GM18907 (cell line): ENCODE measurements around the gene ALDH2.
"Not testable (repeated sequence)": the region's sequence is repeated elsewhere in the genome, so short reads cannot be mapped to it uniquely, and the experiment has no call there.

Experiments
- ATAC-seq: cut with Tn5 transposase; IDR thresholded peaks from one replicate; pipeline ENCODE4 v1.9.1; 2021; ENCODE audit warnings: mild to moderate bottlenecking, moderate library complexity; ENCODE audit not compliant: unreplicated experiment

Gene ALDH2

DNA sequence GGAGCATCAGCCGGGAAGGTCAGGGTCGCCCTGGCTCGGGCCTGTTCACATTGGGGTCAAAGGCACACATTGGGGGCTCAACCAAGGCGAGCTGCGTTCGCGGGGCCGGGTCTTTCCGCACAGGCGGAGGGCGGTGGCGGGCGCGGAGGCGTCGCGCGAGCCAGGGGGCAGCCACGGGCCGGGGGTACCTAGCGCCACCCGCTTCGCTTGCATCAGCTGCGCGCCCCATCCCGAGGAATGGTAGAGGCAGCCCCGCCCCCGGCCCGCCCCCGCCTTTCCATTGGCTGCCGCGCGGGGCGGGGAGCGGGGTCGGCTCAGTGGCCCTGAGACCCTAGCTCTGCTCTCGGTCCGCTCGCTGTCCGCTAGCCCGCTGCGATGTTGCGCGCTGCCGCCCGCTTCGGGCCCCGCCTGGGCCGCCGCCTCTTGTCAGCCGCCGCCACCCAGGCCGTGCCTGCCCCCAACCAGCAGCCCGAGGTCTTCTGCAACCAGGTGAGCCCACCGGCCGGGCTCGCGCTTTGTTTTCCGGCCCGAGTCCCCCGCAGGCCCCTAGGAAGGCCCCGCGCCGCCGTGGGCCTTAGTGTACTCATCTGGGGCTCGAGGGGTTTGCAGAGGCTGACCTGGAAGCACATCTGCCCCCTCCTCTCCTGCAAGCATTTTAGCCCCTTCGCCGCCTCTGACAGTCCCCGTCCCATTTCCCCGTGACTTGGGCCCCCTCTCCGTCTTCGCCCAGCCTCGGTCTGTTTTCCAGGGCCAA lies at the start of gene ALDH2:
Gene ALDH2, plus strand, starts transcription at position 326 of the 754 bp plus-strand sequence. Its CDS starts 50 bp downstream, at position 376.
- peak; percentile 48 for ATAC-seq

DNA sequence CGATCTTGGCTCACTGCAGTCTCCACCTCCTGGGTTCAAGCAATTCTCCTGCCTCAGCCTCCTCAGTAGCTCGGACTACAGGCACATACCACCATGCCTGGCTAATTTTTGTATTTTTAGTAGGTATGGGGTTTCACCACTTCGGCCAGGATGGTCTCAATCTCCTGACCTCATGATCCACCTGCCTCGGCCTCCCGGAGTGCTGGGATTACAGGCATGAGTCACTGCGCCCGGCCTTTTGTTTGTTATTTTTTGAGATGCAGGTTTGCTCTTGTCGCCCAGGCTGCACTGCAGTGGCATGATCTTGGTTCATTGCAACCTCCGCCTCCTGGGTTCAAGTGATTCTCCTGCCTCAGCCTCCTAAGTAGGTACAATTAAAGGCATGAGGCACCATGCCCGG lies 47.4 kb upstream of the ALDH2 start:
- ATAC-seq = not testable (repeated sequence)

DNA sequence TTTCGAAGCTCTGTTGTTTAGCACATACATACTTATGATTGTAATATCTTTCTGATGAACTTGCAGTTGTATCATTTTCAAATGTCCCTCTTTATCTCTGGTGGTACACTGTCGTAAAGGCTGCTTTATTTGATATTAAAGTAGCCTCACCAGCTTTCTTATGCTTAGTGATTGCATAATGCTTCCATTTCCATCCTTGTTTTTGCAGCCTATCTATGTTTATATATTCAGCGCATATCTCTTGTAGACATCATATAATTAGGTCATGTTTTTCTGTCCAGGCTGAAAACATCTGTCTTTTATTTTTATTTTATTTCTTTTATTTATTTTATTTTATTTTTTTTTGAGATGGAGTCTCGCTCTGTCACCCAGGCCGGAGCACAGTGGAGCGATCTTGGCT lies 46.3 kb upstream of the ALDH2 start:
- ATAC-seq = no peak

DNA sequence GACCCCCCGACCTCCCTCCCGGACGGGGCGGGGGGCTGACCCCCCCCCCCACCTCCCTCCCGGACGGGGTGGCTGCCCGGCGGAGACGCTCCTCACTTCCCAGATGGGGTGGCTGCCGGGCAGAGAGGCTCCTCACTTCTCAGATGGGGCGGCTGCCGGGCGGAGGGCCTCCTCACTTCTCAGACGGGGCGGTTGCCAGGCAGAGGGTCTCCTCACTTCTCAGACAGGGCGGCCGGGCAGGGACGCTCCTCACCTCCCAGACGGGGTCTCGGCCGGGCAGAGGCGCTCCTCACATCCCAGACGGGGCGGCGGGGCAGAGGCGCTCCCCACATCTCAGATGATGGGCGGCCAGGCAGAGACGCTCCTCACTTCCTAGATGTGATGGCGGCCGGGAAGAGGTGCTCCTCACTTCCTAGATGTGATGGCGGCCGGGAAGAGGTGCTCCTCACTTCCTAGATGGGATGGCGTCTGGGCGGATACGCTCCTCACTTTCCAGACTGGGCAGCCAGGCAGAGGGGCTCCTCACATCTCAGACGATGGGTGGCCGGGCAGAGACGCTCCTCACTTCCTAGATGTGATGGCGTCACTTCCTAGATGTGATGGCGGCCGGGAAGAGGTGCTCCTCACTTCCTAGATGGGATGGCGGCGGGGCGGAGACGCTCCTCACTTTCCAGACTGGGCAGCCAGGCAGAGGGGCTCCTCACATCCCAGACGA lies 42.9 kb upstream of the ALDH2 start:
- not testable (repeated sequence) for ATAC-seq

DNA sequence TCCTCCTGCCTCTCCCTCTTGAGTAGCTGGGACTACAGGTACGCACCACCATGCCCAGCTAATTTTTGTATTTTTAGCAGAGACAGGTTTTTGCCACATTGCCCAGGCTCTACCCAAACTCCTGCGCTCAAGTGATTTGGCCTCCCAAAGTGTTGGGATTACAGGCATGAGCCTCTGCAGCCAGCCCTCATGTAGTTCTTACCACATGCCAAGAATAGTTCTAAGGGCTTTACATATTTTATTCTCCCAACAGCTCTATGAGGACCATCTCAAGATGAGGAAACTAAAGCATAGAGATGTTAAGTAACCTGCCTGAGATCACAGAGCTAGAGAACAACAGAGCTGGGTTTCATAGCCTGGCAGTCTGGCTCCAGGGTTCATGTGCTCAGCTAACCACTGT lies 37.9 kb upstream of the ALDH2 start:
- no peak for ATAC-seq

DNA sequence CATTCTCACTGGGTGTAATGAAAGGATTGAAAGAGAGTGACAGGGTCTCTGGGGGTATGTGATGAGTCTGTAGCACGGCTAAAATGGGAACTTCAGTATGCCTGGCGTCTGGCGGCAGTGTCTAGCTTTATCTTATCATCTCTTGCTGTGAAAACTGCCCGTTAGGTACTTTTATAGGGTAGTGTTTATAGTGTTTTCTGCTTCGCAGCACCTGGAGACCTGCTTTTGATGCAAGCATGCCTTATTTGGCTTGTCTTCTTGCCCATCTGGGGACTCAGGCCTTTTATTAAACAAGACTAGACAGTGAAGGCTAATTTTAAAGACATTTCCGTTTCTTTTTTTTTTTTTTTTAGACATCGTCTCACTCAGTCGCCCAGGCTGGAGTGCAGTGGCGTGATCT lies 36.3 kb upstream of the ALDH2 start:
- ATAC-seq = no peak

DNA sequence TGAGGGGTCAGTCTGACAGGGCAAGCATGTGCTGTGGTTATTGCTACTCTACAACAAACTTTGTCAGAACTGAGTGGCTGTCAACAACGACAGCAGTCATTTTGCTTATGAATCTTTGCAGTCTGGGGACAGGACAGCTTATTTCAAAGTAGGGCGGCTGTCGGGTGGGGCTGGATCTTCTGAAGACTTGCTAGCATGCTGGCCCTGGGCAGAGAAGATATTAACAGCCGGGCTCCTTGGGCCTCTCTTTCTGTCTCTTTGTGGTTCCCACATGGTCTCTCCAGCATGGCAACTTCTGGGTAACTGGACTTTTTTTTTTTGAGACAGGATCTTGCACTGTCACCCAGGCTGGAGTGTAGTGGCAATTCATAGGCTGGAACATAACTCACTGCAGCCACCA lies 33.9 kb upstream of the ALDH2 start:
- ATAC-seq = no peak

DNA sequence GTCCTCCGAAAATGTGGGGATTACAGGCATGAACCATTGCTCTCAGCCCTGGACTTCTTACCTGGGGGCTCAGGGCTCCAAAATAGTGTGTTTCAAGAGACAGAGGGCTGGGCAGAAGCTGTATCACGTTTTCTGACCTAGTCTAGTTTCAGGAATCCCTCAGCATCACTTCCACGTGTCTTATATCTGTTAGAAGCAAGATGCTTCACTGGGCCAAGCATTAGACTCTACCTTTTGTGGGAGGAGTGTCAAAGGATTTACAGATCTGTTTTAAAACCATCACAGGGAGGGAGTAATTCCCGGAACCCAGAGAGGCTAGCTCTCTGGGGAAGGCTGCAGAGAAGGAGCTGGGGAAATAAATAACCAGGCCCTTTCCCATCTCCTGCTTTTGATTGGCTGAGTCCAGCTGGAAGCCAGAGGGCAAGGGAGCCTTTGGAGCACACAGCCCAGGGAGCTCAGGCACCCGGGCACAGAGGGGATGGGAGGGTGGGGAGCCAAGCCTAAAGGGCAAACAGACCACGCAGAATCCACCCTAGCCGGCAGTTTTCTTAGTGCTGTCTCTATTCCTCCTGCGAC lies 33.3 kb upstream of the ALDH2 start:
- ATAC-seq = no peak

DNA sequence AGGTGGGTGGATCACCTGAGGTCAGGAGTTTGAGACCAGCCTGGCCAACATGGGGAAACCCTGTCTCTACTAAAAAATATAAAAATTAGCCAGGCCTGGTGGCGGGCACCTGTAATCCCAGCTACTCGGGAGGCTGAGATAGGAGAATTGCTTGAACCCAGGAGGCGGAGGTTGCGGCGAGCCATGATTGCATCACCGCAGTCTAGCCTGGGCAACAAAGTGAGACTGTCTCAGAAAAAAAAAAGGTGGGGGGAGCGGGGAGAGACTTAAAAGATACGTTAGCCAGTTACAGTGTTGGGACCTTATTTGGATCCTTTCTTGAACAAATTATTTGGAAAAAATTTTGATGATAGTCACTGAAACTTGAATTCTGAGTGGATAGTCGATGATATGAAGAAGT lies 27.2 kb upstream of the ALDH2 start:
- not testable (repeated sequence) for ATAC-seq

DNA sequence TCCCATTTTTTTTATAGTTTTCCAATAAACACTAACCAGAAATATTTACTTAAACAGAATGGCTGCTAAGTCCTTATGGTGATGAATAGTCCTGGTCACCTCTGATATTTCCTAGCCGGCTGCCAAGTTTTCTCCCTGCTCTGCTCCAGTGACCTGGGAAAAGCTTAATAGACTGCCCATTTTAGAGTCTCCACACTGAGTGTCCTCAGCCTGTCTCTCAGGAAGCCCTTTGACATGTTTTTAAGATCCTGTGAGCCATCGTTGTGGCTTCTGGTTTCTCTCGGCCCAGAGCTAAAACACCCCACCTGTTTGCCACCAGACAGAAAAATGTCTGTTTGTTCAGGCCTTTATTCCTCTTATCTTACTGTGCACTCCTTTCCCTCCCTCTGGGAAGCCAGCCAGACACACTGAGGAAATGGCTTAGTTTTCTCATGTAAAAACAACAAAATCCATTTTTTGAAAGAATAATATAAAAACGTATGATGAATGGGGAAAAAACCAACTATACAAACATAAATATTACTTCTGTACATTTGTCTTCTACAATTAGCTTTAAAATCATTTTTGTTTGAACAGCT lies 25.4 kb upstream of the ALDH2 start:
- no peak for ATAC-seq

DNA sequence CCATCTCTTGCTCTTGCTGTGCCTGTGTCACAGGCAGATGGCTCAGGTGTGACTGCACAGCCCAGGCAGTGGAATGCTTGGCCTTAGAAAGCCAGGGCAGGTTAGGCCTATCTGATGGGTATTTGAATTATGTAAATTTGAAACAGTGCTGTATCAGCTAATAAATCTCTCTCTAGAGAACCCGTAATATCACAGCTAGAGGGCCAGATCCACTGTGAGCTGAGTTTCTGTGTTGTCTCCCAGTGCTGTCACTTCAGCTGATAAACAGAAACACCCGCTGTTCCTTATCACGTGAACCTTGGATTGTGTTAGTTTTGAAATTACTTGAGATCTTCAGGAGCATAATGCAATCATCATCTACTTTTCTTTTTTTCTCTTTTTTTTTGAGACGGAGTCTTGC lies 21.5 kb upstream of the ALDH2 start:
- ATAC-seq = no peak

DNA sequence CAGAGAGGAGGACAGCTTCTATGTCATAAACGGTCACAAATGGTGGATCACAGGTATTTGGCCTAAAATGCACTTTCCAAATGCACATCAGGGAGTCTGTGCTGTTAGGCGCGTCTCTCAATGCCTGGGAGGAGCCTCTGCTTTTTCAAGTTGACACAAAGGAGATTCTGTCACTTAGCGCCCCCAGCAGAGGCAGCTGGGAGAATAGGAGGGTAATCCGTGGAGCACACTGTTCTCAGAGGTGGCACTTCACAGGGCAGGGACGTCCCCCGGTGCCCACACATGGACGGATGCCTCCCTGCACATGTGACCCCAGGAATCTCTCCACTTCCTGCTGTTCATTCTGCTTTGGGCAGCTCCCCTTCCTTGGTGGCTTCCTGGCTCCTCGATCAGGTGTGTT lies 19.4 kb upstream of the ALDH2 start:
- no peak for ATAC-seq

DNA sequence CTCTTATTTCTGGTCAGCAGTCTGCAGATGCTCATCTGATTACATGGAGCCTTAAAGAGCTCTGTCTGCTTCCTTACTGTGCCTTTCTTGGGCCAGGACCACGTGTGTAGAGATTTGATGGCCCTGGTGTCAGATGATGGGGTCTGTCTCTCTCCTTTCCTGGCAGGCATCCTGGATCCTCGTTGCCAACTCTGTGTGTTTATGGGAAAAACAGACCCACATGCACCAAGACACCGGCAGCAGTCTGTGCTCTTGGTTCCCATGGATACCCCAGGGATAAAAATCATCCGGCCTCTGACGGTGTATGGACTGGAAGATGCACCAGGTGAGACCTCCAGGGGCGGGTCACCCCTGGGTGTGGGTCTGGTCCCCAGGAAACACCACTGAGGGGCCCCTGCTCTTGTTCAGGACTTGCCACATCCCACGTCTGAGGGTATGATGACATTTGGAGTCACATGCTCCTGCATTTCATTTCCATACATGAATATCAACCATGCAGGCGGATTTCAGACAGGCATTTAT lies 18.5 kb upstream of the ALDH2 start:
- no peak for ATAC-seq

DNA sequence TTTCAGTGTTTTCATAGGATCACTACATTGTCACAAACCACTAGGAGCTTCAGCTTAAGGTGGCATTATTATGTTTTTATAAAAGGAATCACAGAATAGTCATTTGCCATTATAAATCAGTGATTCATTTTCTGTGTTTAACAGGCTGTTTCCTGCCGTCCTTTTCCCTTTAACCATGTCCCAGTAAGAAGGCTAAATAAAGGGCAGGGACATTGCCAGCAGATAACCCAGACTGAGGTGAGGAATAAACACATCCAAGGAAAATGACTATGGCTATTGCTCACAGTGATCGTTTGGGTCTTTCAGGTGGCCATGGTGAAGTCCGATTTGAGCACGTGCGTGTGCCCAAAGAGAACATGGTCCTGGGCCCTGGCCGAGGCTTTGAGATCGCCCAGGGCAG lies 17.9 kb upstream of the ALDH2 start:
- ATAC-seq = no peak

DNA sequence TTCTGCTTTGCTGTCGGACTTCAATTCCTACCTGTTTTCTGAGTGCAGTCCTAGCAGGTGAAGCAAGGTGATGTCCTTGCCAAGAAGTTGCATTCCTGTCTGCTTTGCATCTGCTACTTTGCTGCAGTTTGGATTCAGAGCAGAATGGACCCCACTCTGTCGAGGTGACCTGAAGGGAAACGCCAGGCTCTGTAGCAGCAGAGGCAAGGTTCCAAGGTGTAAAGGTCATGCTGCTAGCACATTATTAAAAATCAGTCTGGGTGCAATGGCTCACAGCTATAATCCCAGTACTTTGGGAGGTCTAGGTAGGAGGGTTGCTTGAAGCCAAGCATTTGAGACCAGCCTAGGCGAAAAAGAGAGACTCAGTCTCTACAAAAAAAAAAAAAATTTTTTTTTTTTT lies 17.3 kb upstream of the ALDH2 start:
- ATAC-seq = no peak

DNA sequence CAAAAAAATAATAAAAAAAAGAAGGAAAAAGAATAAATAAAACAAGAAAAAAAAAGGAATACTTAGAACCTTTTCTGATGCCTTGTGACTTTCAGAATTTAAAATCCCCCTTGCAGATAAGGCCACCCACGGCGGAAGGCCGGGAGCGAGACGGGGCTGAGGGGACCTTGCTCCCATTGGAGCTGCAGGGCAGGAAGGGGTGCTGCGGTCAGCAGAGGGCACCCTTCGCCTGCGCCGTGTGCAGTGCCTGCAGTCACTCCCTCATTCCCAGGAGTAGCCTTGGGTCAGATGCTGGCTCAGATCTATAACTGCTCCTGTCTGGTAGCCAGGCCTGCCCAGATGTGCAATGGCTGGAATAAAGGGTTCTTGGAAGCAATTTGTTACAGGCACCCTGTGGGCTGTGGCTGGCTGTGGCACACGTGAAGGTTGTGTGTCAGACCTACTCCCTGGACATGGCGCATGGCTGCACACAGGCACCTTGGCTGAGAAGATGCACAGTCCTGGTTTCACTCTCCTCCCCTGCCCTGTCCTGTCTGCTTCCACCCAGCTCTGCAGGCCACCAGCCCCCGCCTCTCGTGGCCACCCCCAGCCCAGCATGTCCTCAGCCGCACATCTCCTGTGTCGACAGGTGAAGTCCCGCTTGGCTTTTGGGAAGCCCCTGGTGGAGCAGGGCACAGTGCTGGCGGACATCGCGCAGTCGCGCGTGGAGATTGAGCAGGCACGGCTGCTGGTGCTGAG lies 13.4 kb upstream of the ALDH2 start:
- no peak for ATAC-seq

DNA sequence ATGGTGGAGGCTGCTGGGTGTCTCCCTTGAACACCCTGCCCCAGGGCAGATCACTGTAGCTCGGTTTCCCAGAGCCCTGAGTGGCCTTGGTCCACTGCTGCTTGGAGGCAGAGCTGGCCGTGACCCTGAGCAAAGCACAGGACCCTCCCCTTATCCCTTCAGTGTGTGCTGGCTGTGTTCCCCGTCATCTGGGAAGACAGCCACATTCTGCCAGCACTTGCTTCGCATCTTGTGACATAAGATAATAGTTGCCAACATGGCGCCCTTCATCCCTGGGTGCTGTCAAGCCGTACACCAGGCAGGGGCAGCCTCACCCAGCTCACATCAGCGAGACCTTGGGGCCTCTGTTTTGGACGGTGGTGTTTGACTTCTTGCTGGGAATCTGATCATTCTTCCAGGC lies 12.1 kb upstream of the ALDH2 start:
- ATAC-seq = no peak

DNA sequence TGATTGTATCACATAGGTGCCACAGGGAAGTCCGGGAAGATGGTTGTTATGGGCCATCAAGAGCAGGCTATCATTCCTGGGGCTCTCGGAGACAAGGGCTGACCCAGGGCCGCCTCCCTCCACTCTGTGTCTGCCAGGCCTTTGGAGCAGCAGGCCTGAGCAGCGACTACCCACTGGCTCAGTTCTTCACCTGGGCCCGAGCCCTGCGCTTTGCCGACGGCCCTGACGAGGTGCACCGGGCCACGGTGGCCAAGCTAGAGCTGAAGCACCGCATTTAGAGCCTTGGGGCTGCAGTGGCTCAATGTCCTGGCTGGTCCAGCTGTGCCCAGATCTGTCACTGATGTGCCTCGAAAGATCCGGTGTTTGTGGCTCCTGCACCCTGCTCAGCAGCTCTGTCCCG lies 10.5 kb upstream of the ALDH2 start:
- ATAC-seq = no peak

DNA sequence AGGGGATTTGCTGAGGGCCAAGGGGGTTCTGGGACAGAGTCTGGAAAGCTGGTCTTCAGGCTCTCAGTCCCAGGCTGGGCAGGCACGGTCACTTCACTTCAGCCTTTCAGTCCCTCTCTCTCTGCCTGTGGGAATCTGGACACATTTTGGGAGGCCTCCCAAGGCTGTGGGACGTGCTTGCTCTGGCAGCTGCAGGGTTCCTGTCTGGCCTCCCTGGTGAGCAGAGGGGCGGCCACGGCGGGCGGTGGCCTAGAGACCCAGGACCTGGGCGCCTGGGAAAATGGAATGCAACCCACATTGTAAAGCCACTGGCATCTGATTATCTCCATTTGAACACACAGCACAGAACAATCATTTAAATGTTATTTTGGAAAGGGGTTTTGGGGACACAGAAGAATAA lies 10.1 kb upstream of the ALDH2 start:
- ATAC-seq = no peak

DNA sequence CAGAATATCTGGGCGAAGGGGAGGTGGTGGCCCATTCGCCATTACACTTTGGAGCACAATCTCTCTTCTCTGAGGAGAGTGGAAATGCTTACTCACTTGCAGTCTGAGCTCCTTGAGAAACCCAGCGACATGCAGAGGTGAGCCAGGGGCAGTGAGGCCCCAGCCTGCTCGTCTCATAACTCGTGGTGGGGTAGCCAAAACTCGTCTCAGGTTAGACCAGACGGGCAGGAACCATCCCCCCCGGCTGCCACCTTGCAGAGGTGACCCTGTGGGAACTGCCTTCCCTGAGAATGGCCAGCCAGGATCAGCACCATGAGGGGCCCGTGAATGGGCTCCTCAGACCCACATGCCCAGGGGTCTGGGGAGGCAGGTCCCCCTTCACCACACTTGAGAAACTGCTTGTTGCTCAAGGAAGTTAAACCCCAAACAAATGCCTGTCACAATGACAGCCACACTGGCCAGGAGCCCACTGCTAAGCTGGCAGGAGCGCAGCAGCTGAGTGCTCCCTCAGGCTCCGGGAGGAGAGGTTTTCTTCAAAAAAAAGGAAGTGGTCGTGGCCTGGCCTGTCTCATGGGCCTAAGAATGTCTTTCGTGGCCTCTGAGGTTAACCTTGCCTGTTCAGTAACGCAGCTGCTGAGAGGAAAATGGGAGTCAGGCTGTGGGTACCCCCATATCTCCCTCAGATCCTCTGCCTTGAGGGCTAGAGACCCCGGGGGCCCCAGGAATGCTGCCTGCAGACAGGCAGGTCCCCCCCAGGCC lies 9.2 kb upstream of the ALDH2 start:
- peak; percentile 37 for ATAC-seq
